HG03565 (cell line): ENCODE data around the gene IGSF1.

ENCODE experiments used
- ATAC-seq: cut with Tn5 transposase; IDR thresholded peaks from one replicate; pipeline ENCODE4 v1.9.1; 2021; ENCODE audit warnings: mild to moderate bottlenecking, moderate library complexity; ENCODE audit not compliant: unreplicated experiment

Gene IGSF1, protein sequence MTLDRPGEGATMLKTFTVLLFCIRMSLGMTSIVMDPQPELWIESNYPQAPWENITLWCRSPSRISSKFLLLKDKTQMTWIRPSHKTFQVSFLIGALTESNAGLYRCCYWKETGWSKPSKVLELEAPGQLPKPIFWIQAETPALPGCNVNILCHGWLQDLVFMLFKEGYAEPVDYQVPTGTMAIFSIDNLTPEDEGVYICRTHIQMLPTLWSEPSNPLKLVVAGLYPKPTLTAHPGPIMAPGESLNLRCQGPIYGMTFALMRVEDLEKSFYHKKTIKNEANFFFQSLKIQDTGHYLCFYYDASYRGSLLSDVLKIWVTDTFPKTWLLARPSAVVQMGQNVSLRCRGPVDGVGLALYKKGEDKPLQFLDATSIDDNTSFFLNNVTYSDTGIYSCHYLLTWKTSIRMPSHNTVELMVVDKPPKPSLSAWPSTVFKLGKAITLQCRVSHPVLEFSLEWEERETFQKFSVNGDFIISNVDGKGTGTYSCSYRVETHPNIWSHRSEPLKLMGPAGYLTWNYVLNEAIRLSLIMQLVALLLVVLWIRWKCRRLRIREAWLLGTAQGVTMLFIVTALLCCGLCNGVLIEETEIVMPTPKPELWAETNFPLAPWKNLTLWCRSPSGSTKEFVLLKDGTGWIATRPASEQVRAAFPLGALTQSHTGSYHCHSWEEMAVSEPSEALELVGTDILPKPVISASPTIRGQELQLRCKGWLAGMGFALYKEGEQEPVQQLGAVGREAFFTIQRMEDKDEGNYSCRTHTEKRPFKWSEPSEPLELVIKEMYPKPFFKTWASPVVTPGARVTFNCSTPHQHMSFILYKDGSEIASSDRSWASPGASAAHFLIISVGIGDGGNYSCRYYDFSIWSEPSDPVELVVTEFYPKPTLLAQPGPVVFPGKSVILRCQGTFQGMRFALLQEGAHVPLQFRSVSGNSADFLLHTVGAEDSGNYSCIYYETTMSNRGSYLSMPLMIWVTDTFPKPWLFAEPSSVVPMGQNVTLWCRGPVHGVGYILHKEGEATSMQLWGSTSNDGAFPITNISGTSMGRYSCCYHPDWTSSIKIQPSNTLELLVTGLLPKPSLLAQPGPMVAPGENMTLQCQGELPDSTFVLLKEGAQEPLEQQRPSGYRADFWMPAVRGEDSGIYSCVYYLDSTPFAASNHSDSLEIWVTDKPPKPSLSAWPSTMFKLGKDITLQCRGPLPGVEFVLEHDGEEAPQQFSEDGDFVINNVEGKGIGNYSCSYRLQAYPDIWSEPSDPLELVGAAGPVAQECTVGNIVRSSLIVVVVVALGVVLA (N-terminal part only)

DNA sequence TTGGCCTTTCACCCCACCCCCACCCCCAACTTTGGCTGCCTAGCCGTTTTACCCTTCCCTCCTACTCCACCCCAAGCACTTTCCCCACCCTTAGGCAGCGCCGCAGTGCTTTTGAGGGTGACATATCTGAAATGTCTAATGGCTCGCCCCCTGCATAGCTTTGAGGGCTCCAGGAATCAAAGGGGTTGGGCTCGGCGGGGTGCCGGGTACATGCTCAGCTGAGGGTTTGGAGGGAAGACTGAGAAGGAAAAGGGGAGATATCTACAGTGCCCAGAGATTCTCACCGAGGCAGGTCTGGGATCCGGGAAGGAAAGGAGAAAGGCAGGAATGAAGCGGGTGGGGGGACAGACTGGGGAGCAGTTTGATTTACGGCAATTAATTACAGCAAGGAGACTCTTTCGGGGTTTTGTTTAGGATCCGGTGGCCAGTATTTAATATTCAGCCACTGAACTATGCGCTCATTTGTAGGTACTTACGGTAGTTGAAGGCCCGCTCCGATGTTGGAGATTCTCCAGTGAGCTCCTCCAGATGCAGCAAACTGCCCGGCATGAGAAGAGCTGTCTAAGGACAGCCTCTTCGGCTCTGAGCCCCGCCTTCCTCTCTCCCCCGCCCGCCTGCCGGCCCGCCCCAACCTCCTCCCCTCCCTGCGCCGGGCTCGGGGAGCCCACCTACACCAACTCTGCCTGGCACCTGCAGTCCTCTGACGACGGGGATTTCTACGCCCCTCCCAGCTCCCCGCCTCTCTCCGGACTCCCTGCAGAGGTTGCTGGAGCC lies at the start of gene IGSF1:
Gene IGSF1, minus strand, starts transcription at position 569 of the 774 bp plus-strand sequence. CDS start 2,632 bp downstream, outside the sequence.
- ATAC-seq: no peak

DNA sequence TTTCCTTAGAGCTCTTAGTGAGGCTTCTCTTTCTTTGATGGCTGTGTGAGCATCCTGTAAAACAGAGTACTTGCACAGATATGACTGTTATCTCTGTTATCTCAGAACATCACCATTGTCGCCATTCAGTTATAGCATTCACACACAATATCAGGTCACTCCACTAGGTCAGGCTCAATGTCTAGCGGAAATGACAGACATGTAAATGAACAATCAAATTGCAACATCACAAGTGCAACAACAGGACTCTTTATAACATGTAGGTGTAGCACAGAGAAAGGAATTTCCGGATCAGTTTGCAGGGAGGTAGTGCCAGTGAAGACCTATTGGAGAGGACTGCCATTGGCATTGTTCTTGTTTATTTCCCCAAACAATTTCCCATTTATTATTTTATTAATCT lies 43.2 kb upstream of the IGSF1 start:
- no peak for ATAC-seq

DNA sequence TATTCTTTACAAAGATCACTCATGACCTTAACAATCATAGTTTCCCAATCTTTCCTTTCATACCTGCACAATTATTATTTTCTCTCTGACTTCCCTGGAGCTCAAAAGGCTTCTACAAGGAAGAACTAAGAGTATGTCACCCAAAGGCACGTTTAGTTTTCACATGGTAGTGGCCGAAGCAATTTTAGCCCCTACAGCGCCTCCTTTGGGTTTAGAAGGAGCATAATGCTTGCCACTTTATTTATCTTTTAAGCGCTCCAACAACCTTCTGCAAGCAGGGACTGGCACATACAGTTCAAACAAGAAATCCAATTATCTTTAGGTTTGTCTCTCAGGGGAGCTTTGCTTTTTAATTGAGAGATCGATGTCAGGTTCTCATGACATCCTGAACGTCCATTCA lies 42.0 kb upstream of the IGSF1 start:
- no peak for ATAC-seq

DNA sequence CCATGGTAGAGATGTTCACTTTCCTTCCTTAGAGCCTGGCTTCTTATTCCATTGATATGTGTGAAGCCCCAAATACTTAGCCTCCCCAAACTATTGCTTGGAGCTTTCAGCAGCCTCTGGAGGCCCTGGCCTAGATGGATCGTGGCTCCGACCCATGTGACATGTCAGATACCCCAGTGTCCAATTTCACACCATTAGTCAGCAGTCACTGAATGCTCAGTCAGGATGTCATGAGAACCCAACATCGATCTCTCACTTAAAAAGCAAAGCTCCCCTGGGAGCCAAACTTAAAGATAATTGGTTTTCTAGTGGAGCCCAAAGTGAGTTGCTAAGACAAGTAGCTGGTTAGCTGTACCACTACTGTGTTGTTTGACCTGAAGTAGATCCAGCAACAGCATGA lies 41.6 kb upstream of the IGSF1 start:
- ATAC-seq: no peak

DNA sequence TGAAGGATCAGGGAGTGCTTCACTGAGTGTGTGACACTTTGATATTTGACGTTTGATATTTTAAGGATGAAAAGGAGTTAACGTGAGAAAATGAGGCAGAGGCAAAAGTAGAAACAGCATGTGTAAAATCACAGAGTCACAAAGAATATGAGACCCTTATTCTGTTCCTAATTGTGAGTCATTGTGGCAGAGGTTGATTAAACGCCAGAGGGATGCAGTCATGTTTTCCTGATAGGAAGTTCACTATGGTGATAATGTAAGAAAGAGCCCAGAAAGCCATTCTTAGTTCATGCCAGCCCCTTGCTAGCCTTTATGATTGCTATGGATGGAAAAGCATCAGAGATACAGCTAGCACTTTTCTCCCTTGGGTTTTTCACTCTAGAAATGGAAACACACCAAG lies 33.5 kb upstream of the IGSF1 start:
- ATAC-seq: no peak

DNA sequence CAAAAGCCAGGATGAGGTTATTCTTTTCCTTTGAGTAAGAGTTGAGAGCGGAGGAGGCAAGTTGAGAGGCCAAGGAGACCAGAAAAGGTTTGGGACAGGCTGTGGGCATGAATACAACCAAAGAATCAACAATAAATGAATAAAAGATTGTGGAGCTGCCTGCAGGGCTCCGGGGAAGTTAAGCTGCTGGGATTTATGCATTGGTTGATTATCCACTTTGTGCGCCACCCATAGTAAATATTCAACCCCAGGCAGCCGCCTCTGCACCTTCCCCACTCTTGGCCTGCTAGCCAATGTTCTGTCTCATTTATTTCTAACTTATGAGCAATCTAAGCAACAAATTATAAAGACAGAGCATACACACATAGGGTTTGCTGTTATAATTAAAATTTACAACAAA lies 28.2 kb upstream of the IGSF1 start:
- no peak for ATAC-seq

DNA sequence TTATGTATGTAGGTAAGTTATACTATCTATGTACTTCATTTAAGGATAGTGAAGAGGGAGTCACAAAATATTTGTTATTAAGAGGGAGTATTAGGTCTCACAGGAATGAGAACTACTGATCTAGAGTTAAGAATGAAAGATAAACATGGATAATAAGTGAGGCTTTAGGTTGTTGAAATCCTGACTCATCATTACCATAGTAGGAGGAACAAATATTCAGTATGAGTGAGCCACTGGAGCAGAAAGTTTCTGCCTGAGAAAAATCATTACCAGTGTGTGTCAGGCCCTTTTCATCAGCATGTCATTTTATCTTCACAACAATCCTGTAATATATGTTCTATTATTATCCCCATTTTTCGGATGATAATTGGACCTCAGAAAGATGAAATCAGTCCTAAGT lies 27.2 kb upstream of the IGSF1 start:
- no peak for ATAC-seq

DNA sequence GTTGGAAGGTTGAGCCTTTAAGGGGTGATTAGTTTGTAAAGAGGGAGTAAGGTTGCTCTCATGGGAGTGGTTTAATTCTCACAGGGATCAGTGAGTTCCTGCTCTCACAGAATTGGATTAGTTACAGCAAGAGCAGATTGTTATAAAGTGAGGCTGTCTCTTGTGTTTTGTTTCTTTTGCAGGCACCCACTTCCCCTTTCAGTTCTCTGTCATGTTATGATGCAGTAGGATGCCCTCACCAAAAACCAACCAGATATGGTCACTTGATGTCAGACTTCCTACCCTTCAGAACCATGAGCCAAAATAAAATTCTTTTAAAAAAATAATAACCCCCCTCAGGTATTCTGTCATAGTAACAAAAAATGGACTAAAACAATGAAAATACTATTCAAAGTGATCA lies 19.9 kb upstream of the IGSF1 start:
- no peak for ATAC-seq

DNA sequence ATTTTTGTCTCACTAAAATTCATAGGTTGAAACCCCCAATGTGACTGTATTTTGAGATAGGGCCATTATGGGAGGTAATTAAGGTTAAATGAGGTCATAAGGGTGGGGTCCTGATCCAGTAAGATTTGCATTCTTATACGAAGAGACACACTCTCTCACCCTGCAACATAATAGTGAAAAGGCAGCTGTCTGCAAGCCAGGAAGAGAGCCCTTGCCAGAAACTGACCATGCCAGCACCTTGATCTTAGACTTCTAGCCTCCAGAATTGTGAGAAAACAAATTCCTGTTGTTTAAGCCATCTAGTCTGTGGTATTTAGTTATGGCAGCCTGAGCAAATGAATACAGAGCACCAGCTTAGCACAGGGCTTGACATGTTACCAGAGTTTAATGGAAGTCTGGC lies 17.5 kb upstream of the IGSF1 start:
- no peak for ATAC-seq

DNA sequence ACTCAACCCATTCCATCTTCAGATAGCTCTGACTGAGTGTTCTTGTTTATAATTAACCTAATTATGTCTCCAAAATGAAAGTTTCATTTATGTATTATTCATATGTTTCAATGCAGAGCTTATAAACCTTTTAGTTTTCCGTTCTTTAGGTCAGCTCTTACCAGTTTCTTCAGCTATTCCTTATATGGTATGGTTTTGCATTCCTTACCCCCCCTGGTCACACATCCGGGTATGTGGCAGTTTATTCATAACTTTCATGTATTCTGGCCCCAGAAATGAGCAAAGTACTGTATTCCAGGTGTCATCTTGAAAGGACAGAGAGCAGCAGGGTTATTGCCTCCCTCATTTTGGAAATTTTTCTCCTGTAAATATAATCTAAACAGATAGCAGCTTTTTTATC lies 16.8 kb upstream of the IGSF1 start:
- no peak for ATAC-seq

DNA sequence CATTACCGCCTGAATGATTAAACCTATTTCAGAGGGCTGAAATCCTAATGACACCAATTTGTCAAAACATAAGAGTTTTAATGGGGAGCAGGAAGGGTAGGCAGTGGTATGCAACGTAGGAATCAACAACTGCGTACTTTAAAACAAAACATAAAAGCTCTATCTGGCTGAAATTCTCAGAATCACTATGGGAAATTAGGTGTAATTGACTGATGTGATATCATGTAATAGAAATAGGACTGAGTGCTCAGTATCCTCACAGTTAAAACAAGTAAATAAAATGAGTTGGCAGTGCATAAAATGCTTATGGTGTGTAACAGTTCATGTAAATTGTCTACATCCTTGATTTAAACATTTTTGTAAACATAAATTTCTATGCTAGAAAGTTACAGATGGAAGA lies 13.6 kb upstream of the IGSF1 start:
- no peak for ATAC-seq

DNA sequence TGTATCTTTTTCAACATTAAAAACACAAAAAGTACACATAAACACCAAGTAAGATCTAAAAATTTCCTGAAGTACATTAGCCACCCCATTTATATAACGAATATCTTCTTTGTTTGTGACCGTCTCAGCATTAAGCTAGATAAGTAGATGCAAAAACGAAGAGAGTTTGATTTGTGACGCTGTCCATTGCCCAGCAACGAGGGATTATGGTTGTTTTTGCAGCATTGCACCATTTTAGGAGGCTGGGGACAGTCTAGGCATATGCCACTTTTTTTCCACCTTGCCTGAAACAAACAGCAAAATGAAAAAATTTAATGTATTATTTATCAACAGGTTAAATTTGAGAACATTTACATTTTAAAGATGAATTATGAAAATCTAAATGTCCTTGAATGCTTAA lies 12.0 kb upstream of the IGSF1 start:
- no peak for ATAC-seq

DNA sequence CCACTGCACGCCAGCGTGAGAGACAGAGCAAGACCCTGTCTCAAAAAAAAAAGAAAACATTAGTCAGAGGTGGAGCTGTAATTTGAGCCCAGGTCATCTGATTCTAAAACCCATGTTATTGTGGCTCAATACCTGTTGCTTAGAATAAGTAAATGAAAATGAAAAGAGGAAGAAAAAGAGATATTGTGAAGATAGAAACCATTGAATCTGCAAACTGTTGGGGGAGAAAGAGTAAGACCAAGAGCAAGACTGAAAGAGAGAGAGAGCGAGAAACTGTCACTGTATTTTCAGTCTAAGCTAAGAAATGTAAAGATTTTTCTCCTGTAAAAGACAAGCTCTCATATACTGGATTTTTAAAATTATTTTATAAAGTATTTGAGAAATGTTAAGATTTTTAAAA lies 9.7 kb upstream of the IGSF1 start:
- ATAC-seq: no peak

DNA sequence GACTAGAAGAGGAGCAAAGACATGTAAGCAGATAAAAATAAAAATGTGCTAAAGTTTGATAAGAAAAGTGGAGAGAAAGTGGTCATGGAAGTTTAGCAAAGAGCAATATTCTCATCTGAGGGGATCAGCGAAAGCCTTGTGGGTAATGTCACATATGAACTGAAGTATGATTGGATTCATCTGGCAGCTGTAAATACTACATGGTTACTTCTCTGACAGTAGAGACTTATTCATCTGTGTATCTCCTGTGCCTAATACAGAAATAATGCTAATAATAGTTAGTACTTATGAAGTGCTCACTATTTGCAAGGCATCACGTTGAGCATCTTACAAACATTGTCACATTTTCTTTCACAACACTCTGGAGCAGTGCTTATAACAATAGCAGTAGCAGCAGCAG lies 8.9 kb upstream of the IGSF1 start:
- no peak for ATAC-seq

DNA sequence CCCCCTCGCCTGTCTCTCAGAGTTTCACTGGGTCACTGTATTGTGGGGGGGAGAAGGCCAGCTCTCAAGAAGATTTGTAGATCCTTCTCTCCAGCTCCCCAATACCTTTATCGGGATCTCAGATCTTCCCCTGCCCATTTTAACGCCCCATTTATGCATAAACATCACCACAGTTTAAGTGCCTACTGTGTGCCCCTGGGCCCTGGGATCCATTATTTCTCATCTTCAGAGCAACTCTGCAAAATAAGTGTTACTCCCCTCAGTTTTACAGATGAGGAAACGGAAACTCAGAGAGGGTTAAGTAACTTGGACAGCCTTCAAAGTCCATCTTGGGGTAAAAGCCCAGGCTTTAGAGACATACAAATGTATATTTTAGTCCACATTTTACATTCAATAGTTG lies 421 bp upstream of the IGSF1 start:
- ATAC-seq: no peak

DNA sequence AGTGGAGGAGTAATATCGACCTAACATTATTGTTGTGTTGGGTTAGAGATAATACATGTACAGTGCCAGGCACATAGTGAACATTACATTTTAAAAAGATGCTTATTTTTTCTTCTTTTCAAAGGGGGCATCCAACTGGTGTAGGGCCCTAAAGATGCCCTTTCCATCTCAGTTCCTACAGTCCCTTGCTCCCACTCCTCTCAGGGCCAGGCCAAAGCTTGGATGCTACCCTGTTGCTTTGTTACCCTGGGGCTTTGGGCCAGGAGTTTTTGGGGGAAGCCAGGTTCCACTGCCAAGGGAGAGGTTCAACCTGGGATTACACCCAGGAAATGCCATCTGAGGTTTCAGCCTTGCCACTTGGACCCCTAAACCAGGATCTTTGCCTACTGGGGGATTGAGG lies 918 bp downstream of the IGSF1 start:
- ATAC-seq: no peak

DNA sequence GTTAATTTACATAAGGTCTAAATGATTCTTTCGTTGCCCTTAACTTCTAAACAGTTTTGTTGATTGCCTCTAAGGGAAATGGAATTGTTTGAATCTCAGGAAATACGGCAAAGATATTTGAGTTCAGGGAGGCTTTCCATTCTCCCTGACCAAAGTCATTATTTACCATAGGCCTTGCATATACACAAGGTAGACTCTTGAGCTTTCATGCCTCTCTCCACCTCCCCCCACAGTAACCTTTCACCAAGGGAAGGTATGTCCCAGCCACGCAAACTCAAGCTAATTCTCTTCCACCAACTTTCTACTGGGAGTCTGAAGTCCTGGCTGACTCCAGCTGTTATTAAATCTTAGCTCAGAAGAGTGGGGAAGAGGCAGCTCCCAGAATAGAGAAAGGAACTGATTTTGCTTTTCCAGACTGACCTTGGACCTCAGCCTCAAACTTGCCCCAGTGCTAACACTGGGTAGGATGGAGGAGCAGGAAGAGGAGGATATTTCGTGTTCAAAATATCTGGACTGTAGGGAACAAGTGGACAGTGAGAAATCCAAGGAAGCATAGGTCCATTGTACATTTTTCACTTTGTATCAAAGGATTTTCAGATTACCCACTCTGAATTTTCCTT lies 1.4 kb downstream of the IGSF1 start:
- no peak for ATAC-seq

DNA sequence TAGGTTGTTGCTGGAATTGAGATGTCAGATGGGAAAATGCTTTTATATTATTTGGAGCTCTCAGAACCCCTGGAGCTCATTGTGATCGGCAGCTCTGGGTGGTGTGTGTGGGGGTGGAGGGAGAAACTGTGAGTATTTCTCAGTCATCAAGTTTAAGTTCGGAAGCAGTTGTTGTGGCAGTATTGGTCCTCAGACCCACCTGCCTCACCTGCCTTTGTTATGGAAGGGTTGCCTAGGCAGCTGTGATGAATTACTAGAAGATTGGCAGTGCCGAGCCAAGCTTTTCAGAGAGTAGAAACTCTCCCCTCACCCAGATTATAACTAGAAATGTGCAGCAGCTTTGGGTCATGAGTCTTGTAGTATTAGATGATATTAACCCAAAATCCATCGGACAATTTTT lies 9.5 kb downstream of the IGSF1 start:
- no peak for ATAC-seq

DNA sequence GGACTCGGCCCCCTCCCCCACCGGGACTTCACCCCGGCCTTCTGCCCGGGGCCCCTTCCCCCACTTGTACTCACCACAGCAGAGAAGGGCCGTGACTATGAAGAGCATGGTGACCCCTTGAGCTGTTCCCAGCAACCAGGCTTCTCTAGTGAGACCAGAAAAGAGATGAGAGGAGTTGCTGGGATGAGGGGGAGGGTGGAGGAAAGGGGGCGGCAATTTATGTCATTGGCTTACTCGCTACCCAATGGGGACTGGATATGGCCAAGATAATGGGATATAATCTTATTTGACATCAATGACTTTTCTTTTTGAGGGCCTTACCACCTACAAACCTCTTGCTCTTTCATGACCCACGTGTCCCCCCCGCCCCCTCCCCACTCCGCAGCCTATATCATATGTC lies 9.9 kb downstream of the IGSF1 start:
- no peak for ATAC-seq

DNA sequence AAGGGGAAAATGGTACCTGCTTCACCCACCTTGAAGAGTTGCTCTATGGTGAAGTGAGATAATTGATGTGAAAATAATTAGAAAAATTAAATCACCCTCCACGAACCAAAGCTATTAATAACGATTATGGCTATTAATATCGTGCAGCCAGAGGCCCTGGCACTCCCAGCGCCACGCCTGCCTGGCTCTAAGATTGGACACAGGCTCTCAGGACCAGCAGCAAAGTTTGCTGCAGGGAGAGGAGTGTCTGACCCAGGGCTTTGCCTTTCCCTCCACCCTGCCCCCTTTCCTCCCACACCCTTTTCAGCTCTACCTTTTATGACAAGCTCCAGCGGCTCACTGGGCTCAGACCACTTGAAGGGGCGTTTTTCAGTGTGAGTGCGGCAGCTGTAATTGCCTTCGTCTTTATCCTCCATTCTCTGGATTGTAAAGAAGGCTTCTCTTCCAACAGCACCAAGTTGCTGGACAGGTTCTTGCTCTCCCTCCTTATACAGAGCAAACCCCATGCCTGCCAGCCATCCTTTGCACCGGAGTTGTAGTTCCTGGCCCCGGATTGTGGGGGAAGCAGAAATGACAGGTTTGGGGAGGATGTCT lies 11.5 kb downstream of the IGSF1 start:
- no peak for ATAC-seq
